GM06990 (cell line): ENCODE measurements around the gene HMGCL.

Experiments used
- DNase-seq: peaks from one replicate; pipeline ENCODE4 v3.0.0-alpha.2; 2011; ENCODE audit not compliant: insufficient read length; ENCODE audit errors: extremely low read depth
- H3K27me3 ChIP-seq: replicated peaks from 2 replicates; pipeline ENCODE4 v1.6.0; 2011; ENCODE audit warnings: low read length; ENCODE audit not compliant: control insufficient read depth, insufficient read depth
- H3K36me3 ChIP-seq: 2 replicates; pipeline ENCODE4 v1.5.1; 2011; ENCODE audit warnings: low read length; ENCODE audit not compliant: control insufficient read depth, insufficient read depth
- H3K4me3 ChIP-seq: replicated peaks from 2 replicates; pipeline ENCODE4 v1.5.1; 2011; ENCODE audit warnings: low read depth, mild to moderate bottlenecking, control low read depth, low read length
- TF ChIP-seq, protein P1 (sequence below): IDR thresholded peaks from 2 replicates; pipeline ENCODE4 v1.5.1; 2011; ENCODE audit warnings: low read length, control low read depth, mild to moderate bottlenecking, inconsistent platforms; ENCODE audit not compliant: insufficient read depth, poor library complexity, severe bottlenecking

The HMGCL gene

DNA sequence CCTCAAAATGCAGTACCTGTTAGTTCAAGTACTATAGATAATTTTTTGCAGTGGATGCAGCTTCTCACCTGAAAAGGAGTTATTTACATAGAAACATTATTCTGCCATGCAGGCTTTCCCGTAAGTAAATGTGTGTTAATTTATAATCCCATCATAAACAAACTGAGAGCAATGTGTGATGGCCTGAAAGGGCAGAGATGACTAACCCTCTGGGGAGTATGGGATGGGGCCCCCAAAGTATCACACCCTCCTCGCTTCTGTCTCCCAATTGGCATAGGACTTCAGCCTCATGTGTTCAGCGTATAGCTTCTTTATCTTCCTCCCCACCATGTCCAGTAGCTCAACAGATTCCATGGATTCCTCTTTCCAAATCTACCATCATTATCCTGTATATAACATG lies 7.6 kb downstream of the HMGCL start:
- Histone ChIP-seq H3K27me3 (no peaks in the 10 kb centered on the region), H3K36me3 (peaks cover 5% of the 10 kb centered on the region), H3K4me3 (no peak overlapping the region)
- TF ChIP-seq, protein P1, sequence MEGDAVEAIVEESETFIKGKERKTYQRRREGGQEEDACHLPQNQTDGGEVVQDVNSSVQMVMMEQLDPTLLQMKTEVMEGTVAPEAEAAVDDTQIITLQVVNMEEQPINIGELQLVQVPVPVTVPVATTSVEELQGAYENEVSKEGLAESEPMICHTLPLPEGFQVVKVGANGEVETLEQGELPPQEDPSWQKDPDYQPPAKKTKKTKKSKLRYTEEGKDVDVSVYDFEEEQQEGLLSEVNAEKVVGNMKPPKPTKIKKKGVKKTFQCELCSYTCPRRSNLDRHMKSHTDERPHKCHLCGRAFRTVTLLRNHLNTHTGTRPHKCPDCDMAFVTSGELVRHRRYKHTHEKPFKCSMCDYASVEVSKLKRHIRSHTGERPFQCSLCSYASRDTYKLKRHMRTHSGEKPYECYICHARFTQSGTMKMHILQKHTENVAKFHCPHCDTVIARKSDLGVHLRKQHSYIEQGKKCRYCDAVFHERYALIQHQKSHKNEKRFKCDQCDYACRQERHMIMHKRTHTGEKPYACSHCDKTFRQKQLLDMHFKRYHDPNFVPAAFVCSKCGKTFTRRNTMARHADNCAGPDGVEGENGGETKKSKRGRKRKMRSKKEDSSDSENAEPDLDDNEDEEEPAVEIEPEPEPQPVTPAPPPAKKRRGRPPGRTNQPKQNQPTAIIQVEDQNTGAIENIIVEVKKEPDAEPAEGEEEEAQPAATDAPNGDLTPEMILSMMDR: no peak
- DNase-seq: no peak

DNA sequence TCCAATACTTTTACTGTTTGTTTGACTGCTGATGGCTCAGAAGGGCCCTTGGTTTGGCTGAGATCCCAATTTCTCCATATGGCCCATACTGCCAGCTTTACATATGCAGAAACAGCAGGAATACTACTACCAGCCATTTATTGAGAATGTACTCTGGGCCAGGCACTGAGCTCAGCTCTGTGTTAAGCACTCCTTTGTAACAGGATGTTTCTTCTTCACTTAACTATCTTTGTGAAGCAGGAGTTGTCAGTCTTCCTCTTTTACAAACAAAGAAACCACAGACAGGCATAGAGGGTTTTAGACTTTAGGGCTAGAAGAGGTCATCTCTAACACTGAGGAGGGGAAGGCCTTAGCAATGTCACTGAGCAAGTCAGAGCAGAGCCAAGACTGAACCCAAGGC lies 8.3 kb downstream of the HMGCL start:
- DNase-seq: no peak
- Histone ChIP-seq H3K36me3 (peaks cover 6% of the 10 kb centered on the region), H3K4me3 (no peak overlapping the region), H3K27me3 (no peaks in the 10 kb centered on the region)
- TF ChIP-seq, protein P1: no peak

DNA sequence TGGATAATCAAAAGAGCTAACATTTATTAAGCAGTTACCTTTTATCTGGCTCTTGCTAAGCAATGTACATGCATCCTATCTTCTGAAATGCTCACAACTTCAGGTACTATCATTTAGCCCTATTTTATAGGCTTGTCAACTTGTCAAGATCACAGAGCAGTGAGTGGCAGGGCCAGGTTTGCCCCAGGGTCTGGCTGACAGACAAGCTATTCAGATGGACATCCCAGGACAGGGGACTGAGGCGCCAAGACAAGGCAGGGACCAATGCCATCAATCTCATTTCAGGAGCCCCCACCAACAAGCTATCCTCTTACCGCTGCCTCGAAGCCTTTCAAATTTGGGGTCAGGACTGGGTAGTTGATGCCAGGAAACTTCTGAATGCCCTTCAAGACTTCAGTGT lies 8.9 kb downstream of the HMGCL start:
- no peak for DNase-seq
- H3K4me3 ChIP-seq: no peak overlapping the region
- TF ChIP-seq, protein P1: no peak
- peaks cover 6% of the 10 kb centered on the region for H3K36me3 ChIP-seq
- no peaks in the 10 kb centered on the region for H3K27me3 ChIP-seq

DNA sequence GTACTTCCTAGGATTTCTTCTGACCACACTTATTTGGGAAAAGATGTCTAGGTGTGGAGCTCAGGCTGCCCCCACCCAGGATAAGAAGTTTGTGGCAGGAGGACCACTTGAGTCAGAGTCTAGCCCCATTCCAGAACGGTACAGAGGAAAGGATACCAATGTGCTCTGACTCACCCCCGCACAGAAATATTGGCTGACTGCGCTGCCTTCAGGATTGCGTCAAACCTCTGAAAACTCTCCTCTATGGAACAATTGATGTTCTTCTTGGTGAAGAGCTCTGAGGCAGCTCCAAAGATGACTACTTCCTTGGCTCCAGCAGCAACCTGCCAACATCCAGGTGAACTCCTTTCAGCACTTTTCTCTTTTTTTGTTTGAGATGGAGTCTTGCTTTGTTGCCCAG lies 11.2 kb downstream of the HMGCL start:
- TF ChIP-seq, protein P1: no peak
- H3K27me3 ChIP-seq: no peaks in the 10 kb centered on the region
- H3K4me3 ChIP-seq: no peak overlapping the region
- H3K36me3 ChIP-seq: peaks cover 6% of the 10 kb centered on the region
- DNase-seq: no peak

DNA sequence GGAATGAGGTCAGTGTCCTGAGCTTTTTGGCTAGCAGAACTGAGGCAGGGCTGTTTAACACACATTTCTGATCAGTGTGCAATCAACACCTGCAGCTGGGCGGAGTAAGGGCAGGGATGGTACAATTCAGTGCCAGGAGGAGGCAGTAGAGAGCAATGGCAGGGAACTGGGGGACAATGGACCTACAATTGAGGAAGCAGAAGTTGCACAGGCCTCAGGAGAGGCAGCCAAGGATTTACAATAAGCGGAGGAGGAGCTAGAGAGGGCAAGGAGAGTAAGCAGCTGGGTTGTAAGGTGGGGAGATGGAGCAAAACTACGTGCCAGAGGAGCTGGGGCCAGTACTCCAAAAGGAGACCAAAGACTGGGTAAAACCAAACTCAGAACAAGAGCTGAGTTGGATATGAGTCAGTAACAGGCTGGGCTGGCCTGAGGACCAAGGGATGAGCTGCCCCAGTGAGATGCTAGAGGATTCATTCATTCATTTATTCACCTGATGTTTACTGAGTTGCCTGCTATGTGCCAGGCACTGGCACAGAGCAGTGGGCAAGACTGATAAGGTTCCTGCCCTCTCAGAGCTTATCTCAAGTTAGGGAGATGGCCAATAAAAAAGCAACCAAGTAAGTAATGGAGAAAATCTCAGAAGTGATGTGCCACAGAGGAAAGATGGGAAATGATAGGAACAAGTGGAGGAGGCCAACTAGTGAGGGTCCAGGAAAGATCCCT lies 14.2 kb downstream of the HMGCL start:
- no peak overlapping the region for H3K4me3 ChIP-seq
- peak; percentile 50 for DNase-seq
- peaks cover 11% of the 10 kb centered on the region for H3K36me3 ChIP-seq
- TF ChIP-seq, protein P1: peak; percentile 93
- no peaks in the 10 kb centered on the region for H3K27me3 ChIP-seq
